Activated CD4-positive, alpha-beta T cell treated with anti-CD3 and anti-CD28 coated beads, Interleukin-2, amount 50 U/mL, for 48 hours (primary cell): ENCODE results near the gene MARK3.
"Not testable (repeated sequence)": the region's sequence is repeated elsewhere in the genome, so short reads cannot be mapped to it uniquely, and the experiment has no call there.

Source experiments
- DNase-seq, 2 experiments: peaks; one replicate each; pipeline ENCODE4 v3.0.0-alpha.2; 2020

The MARK3 gene

GRCh38 chr14:103385152-103385928, at the start of gene MARK3:
Gene MARK3, plus strand, starts transcription at chr14:103385415. Its CDS starts 615 bp downstream, at chr14:103386030.
- peak; percentile 96 to 97 for DNase-seq

GRCh38 chr14:103336191-103336590, 49.0 kb upstream of the MARK3 start:
- DNase-seq: no peak

- DNase-seq: no peak
Measured at GRCh38 chr14:103337794-103338193, 47.4 kb upstream of the MARK3 start.

- DNase-seq: no peak
Measured at GRCh38 chr14:103339561-103339960, 45.7 kb upstream of the MARK3 start.

- DNase-seq: no peak
Measured at GRCh38 chr14:103340480-103341212, 44.6 kb upstream of the MARK3 start.

GRCh38 chr14:103341250-103342129, 43.7 kb upstream of the MARK3 start:
- DNase-seq: no peak

GRCh38 chr14:103343164-103343879, 41.9 kb upstream of the MARK3 start:
- DNase-seq: no peak

GRCh38 chr14:103343905-103344797, 41.1 kb upstream of the MARK3 start:
- DNase-seq: no peak

GRCh38 chr14:103346286-103346685, 38.9 kb upstream of the MARK3 start:
- no peak for DNase-seq

GRCh38 chr14:103347091-103347815, 38.0 kb upstream of the MARK3 start:
- no peak for DNase-seq

GRCh38 chr14:103348154-103348553, 37.1 kb upstream of the MARK3 start:
- no peak for DNase-seq

- DNase-seq: no peak
Measured at GRCh38 chr14:103349982-103350381, 35.2 kb upstream of the MARK3 start.

- DNase-seq: no peak
Measured at GRCh38 chr14:103353362-103353761, 31.9 kb upstream of the MARK3 start.

GRCh38 chr14:103354141-103354540, 31.1 kb upstream of the MARK3 start:
- DNase-seq: no peak

GRCh38 chr14:103356024-103356682, 29.1 kb upstream of the MARK3 start:
- DNase-seq: no peak

GRCh38 chr14:103357552-103357951, 27.7 kb upstream of the MARK3 start:
- not testable (repeated sequence) for DNase-seq

GRCh38 chr14:103360548-103360947, 24.7 kb upstream of the MARK3 start:
- DNase-seq: no peak

- DNase-seq: no peak
Measured at GRCh38 chr14:103361867-103362266, 23.3 kb upstream of the MARK3 start.

- DNase-seq: no peak
Measured at GRCh38 chr14:103362780-103363179, 22.4 kb upstream of the MARK3 start.

- no peak for DNase-seq
Measured at GRCh38 chr14:103366741-103367140, 18.5 kb upstream of the MARK3 start.
